CD4-positive, alpha-beta T cell (primary cell): ENCODE results near the gene SPINK1. TPM values are rescaled to one million over a fixed set of nuclear protein-coding genes. Genes with fewer than 3 reads are reported as not detected.
"Not testable (repeated sequence)": the region's sequence is repeated elsewhere in the genome, so short reads cannot be mapped to it uniquely, and the experiment has no call there.

Experiments used
- ATAC-seq: fragments of 200-7000 bp; cut with Tn5 transposase; one replicate; pipeline ENCODE4 v1.10.0; 2022; ENCODE audit warnings: mild to moderate bottlenecking; ENCODE audit not compliant: poor library complexity
- CTCF ChIA-PET: fragments of 350-600 bp; sonication (Branson Sonifier 250); formaldehyde crosslinking; loops from one replicate; lab custom pipeline; 2021; ENCODE audit warnings: antibody characterized with exemption, inconsistent platforms; lab: Charles Lee
- POLR2A ChIA-PET: fragments of 350-600 bp; sonication (Branson Sonifier 250); formaldehyde crosslinking; loops from one replicate; lab custom pipeline; 2021; ENCODE audit warnings: antibody characterized with exemption, inconsistent platforms; lab: Charles Lee
- DNase-seq, 14 experiments: peaks; one replicate each; pipeline ENCODE4 v3.0.0-alpha.2; 2013 to 2020; ENCODE audit warnings: mixed read lengths in 2 of 14
- H3K27ac ChIP-seq, 2 donors: one replicate each; pipeline versions ENCODE4 v1.5.1 to v1.7.0; 2013; ENCODE audit warnings: low read length in 2 of 2, low read depth in 1 of 2, mild to moderate bottlenecking in 1 of 2
- H3K27me3 ChIP-seq, 2 experiments: 1 replicate in 1 of 2; 2 replicates in 1 of 2; pipeline versions ENCODE4 v1.6.1 to v1.7.0; 2013; ENCODE audit warnings: low read length in 2 of 2, control low read depth in 1 of 2, mild to moderate bottlenecking in 1 of 2, moderate library complexity in 1 of 2; ENCODE audit not compliant: insufficient read depth in 2 of 2, control insufficient read depth in 1 of 2
- H3K36me3 ChIP-seq: one replicate; pipeline ENCODE4 v1.6.1; 2013; ENCODE audit warnings: low read length, control low read depth; ENCODE audit not compliant: insufficient read depth
- H3K4me1 ChIP-seq: one replicate; pipeline ENCODE4 v1.6.1; 2013; ENCODE audit warnings: low read length, control low read depth; ENCODE audit not compliant: insufficient read depth
- H3K4me3 ChIP-seq: one replicate; pipeline ENCODE4 v1.5.1; 2013; ENCODE audit warnings: mild to moderate bottlenecking, low read length, moderate library complexity
- H3K9me3 ChIP-seq, 2 experiments: 1 replicate in 1 of 2; 2 replicates in 1 of 2; pipeline versions ENCODE4 v1.6.1 to v1.7.0; 2013; ENCODE audit warnings: low read length in 2 of 2, mild to moderate bottlenecking in 2 of 2, control low read depth in 1 of 2, moderate library complexity in 1 of 2; ENCODE audit not compliant: control insufficient read depth in 1 of 2, insufficient read depth in 1 of 2
- H3K27ac Mint-ChIP-seq: one replicate; pipeline ENCODE4 v1.8.0; 2020; ENCODE audit warnings: mixed read lengths
- H3K27me3 Mint-ChIP-seq: one replicate; pipeline ENCODE4 v1.8.0; 2021; ENCODE audit warnings: mixed read lengths
- H3K36me3 Mint-ChIP-seq: one replicate; pipeline ENCODE4 v1.8.0; 2021; ENCODE audit warnings: low read depth, mixed read lengths
- H3K4me1 Mint-ChIP-seq: one replicate; pipeline ENCODE4 v1.8.0; 2021; ENCODE audit warnings: low read depth, mixed read lengths
- H3K4me3 Mint-ChIP-seq: one replicate; pipeline ENCODE4 v1.8.0; 2020; ENCODE audit warnings: mild to moderate bottlenecking, mixed read lengths
- H3K9me3 Mint-ChIP-seq: one replicate; pipeline ENCODE4 v1.8.0; 2020; ENCODE audit warnings: mixed read lengths
- CTCF ChIP-seq: fragments of 200-600 bp; IDR thresholded peaks from one replicate; pipeline ENCODE4 v1.8.0; 2022; ENCODE audit warnings: antibody characterized with exemption, mild to moderate bottlenecking
- intact Hi-C, 2 experiments: fragments of 100-400 bp; cut with DNase I in 1 of 2; cut with micrococcal nuclease in 1 of 2; formaldehyde crosslinking; loops; one replicate each; pipeline versions ENCODE4 v1.15.1 to v1.9.0; 2023 to 2025; cut with DNase I, micrococcal nuclease
- total RNA-seq, 174 experiments: library from RNA in 2 of 174; stranded (reverse) in 2 of 174; gene quantifications; one replicate each; pipeline ENCODE4 v1.2.3 and lab custom pipeline; 2021 to 2026

Gene SPINK1
- total RNA-seq, 2 experiments from 2014 or later = not detected

GRCh38 chr5:147804334-147804733 lies 27.1 kb downstream of the SPINK1 start:
- Mint-ChIP-seq H3K27me3 (no peaks in the 10 kb centered on the region), H3K4me3 (no peak overlapping the region), H3K9me3 (no peaks in the 10 kb centered on the region), H3K4me1 (no peaks in the 10 kb centered on the region), H3K27ac (no peak overlapping the region), H3K36me3 (no peaks in the 10 kb centered on the region)
- Histone ChIP-seq H3K27ac (no peak overlapping the region), H3K36me3 (no peaks in the 10 kb centered on the region), H3K9me3 (no peaks in the 10 kb centered on the region), H3K4me1 (no peaks in the 10 kb centered on the region), H3K27me3 (no peaks in the 10 kb centered on the region), H3K4me3 (no peak overlapping the region)
- CTCF ChIA-PET = no interaction called here
- intact Hi-C loops = no loop called here
- DNase-seq = no peak
- no peak for TF ChIP-seq CTCF
- POLR2A ChIA-PET = no interaction called here
- ATAC-seq = no peak

- H3K4me3 ChIP-seq = no peak overlapping the region
- no peaks in the 10 kb centered on the region for H3K4me1 Mint-ChIP-seq
- intact Hi-C loops = no loop called here
- CTCF ChIA-PET = no interaction called here
- H3K27me3 Mint-ChIP-seq = no peaks in the 10 kb centered on the region
- H3K27ac ChIP-seq = no peak overlapping the region
- DNase-seq = no peak
- H3K4me3 Mint-ChIP-seq = no peak overlapping the region
- no peaks in the 10 kb centered on the region for H3K36me3 Mint-ChIP-seq
- POLR2A ChIA-PET = no interaction called here
- H3K36me3 ChIP-seq = no peaks in the 10 kb centered on the region
- no peaks in the 10 kb centered on the region for H3K9me3 ChIP-seq
- H3K4me1 ChIP-seq = no peaks in the 10 kb centered on the region
- ATAC-seq = no peak
- H3K27me3 ChIP-seq = no peaks in the 10 kb centered on the region
- no peak overlapping the region for H3K27ac Mint-ChIP-seq
- no peak for TF ChIP-seq CTCF
- H3K9me3 Mint-ChIP-seq = no peaks in the 10 kb centered on the region
Observed at GRCh38 chr5:147803926-147804325, 27.5 kb downstream of the SPINK1 start.

- POLR2A ChIA-PET, CTCF ChIA-PET, H3K27me3 Mint-ChIP-seq, H3K9me3 ChIP-seq, H3K4me3 ChIP-seq, H3K9me3 Mint-ChIP-seq, H3K27ac Mint-ChIP-seq, H3K4me1 ChIP-seq, H3K4me3 Mint-ChIP-seq, H3K36me3 ChIP-seq, H3K36me3 Mint-ChIP-seq, H3K27ac ChIP-seq, intact Hi-C loops, H3K4me1 Mint-ChIP-seq, H3K27me3 ChIP-seq, ATAC-seq: not testable (repeated sequence)
- peak in 2 of 14 experiments; percentile 43 to 58 for DNase-seq
Observed at GRCh38 chr5:147803161-147803560, 28.3 kb downstream of the SPINK1 start.

GRCh38 chr5:147801461-147801860 lies 30.0 kb downstream of the SPINK1 start:
- no peaks in the 10 kb centered on the region for H3K9me3 ChIP-seq
- H3K9me3 Mint-ChIP-seq = no peaks in the 10 kb centered on the region
- no peaks in the 10 kb centered on the region for H3K36me3 ChIP-seq
- H3K27ac ChIP-seq = no peak overlapping the region
- H3K4me1 Mint-ChIP-seq = no peaks in the 10 kb centered on the region
- no peak for TF ChIP-seq CTCF
- ChIA-PET POLR2A (no interaction called here), CTCF (no interaction called here)
- H3K4me3 Mint-ChIP-seq = no peak overlapping the region
- H3K4me3 ChIP-seq = no peak overlapping the region
- ATAC-seq = no peak
- no peaks in the 10 kb centered on the region for H3K36me3 Mint-ChIP-seq
- no peak for DNase-seq
- H3K27me3 ChIP-seq = no peaks in the 10 kb centered on the region
- H3K4me1 ChIP-seq = no peaks in the 10 kb centered on the region
- intact Hi-C loops = no loop called here
- H3K27me3 Mint-ChIP-seq = no peaks in the 10 kb centered on the region
- H3K27ac Mint-ChIP-seq = no peak overlapping the region
